A673 (cell line): ENCODE results near the gene CSTPP1. TPM values are rescaled to one million over a fixed set of nuclear protein-coding genes. Genes with fewer than 3 reads are reported as not detected.
A peak's percentile ranks its signal among the peaks of the same experiment; 100 is the strongest.

ENCODE experiments used
- BruUV-seq: library from RNA; stranded (reverse); fragments of 400-500 nt; replicated peaks from 2 replicates; lab custom pipeline; 2021; lab: Mats Ljungman, UMichigan
- CTCF ChIA-PET: fragments of 300-600 bp; sonication (Branson Sonifier 250); formaldehyde crosslinking; loops from one replicate; lab custom pipeline; 2022; ENCODE audit warnings: antibody characterized with exemption; lab: Charles Lee
- POLR2A ChIA-PET: fragments of 300-600 bp; sonication (Branson Sonifier 250); formaldehyde crosslinking; loops from one replicate; lab custom pipeline; 2022; ENCODE audit warnings: antibody characterized with exemption; ENCODE audit not compliant: low non-redundant PET; lab: Charles Lee
- DNase-seq: peaks from one replicate; pipeline ENCODE4 v3.0.0-alpha.2; 2015; ENCODE audit warnings: low spot score
- H3K27ac ChIP-seq: fragments of 200-600 bp; sonication (generic); 2 replicates; pipeline ENCODE4 v1.5.1; 2016; ENCODE audit warnings: mixed run types, low read depth, mild to moderate bottlenecking, mixed read lengths, antibody characterized with exemption, low read length; ENCODE audit not compliant: poor library complexity, severe bottlenecking
- H3K27me3 ChIP-seq: fragments of 200-600 bp; sonication (generic); replicated peaks from 2 replicates; pipeline ENCODE4 v1.6.1; 2017; ENCODE audit warnings: mixed run types, low read depth, mild to moderate bottlenecking, mixed read lengths, antibody characterized with exemption, low read length; ENCODE audit not compliant: insufficient read depth, poor library complexity
- H3K36me3 ChIP-seq: fragments of 200-600 bp; sonication (generic); 2 replicates; pipeline ENCODE4 v1.6.1; 2016; ENCODE audit warnings: mixed run types, mild to moderate bottlenecking, mixed read lengths, antibody characterized with exemption, low read length; ENCODE audit not compliant: insufficient read depth, poor library complexity, severe bottlenecking
- H3K4me1 ChIP-seq: fragments of 200-600 bp; sonication (generic); 2 replicates; pipeline ENCODE4 v1.6.1; 2017; ENCODE audit warnings: mixed run types, mild to moderate bottlenecking, mixed read lengths, antibody characterized with exemption, low read length; ENCODE audit not compliant: insufficient read depth, poor library complexity, severe bottlenecking
- H3K4me3 ChIP-seq: fragments of 200-600 bp; sonication (generic); 2 replicates; pipeline ENCODE4 v1.5.1; 2016; ENCODE audit warnings: low read depth, mixed run types, mild to moderate bottlenecking, mixed read lengths, low read length; ENCODE audit not compliant: poor library complexity, severe bottlenecking
- H3K9me3 ChIP-seq: fragments of 200-600 bp; sonication (generic); 2 replicates; pipeline ENCODE4 v1.6.1; 2016; ENCODE audit warnings: mixed run types, low read depth, mild to moderate bottlenecking, mixed read lengths, antibody characterized with exemption, low read length; ENCODE audit not compliant: poor library complexity, severe bottlenecking
- EZH2 ChIP-seq: fragments of 200-600 bp; sonication (generic); IDR thresholded peaks from 2 replicates; pipeline ENCODE4 v1.6.1; 2017; ENCODE audit warnings: borderline replicate concordance, low read depth, mild to moderate bottlenecking, mixed read lengths, antibody characterized with exemption, low read length; ENCODE audit not compliant: poor library complexity, severe bottlenecking
- intact Hi-C: fragments of 100-400 bp; cut with micrococcal nuclease; formaldehyde crosslinking; loops from one replicate; pipeline ENCODE4 v1.10.0; 2022; ENCODE audit not compliant: unreplicated experiment
- total RNA-seq: library from RNA; stranded (reverse); gene quantifications from 2 replicates; pipeline ENCODE4 v1.2.3, GENCODE V29; 2021
- TF ChIP-seq, protein P1 (sequence below): fragments of 300-800, 200-600 bp; sonication (generic); conservative IDR thresholded peaks from 2 replicates; pipeline ENCODE4 v1.5.1; 2017; ENCODE audit warnings: low read depth, mild to moderate bottlenecking, antibody characterized with exemption, low read length, moderate library complexity, mixed read lengths

CSTPP1 gene
- total RNA-seq, 1 experiment from 2014 or later: 79.3 TPM

DNA sequence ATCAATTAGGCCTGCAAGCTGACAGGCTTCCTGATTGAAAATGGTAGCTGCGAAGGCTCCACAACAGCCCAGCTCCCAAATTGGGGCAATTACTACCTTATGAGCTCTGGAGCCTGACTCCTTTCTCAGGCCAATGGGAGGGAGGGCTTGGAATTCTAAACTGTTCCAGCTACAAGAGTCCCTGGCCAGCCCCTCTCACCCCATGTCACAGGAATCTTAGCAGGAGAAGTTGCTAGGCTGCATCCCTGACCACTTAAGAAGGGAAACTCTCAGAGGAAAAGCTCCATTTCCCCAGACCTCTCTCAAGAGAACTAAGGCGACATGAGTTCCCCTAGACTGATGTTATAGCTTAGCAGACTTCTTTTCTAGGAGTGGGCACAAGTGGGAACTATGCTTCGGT lies 23.1 kb upstream of the CSTPP1 start:
- Histone ChIP-seq H3K4me3 (no peak overlapping the region), H3K9me3 (no peaks in the 10 kb centered on the region), H3K27ac (peak overlapping the region; percentile 49), H3K36me3 (no peaks in the 10 kb centered on the region), H3K27me3 (no peaks in the 10 kb centered on the region), H3K4me1 (peaks cover 42% of the 10 kb centered on the region)
- CTCF ChIA-PET: interaction anchor here (0.5 to 3.6 kb wide), 4 partner anchors 88 to 441 kb away, joined by 3 to 31 read pairs (median 4); no protein-coding TSS in a partner anchor
- DNase-seq: no peak
- POLR2A ChIA-PET: interaction anchor here (0.5 kb wide), 1 partner anchor 835 kb away, joined by 3 read pairs; no protein-coding TSS in a partner anchor
- TF ChIP-seq, protein P1, sequence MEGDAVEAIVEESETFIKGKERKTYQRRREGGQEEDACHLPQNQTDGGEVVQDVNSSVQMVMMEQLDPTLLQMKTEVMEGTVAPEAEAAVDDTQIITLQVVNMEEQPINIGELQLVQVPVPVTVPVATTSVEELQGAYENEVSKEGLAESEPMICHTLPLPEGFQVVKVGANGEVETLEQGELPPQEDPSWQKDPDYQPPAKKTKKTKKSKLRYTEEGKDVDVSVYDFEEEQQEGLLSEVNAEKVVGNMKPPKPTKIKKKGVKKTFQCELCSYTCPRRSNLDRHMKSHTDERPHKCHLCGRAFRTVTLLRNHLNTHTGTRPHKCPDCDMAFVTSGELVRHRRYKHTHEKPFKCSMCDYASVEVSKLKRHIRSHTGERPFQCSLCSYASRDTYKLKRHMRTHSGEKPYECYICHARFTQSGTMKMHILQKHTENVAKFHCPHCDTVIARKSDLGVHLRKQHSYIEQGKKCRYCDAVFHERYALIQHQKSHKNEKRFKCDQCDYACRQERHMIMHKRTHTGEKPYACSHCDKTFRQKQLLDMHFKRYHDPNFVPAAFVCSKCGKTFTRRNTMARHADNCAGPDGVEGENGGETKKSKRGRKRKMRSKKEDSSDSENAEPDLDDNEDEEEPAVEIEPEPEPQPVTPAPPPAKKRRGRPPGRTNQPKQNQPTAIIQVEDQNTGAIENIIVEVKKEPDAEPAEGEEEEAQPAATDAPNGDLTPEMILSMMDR: no peak
- TF ChIP-seq EZH2: no peak
- intact Hi-C loops: loop anchor here (2.0 kb wide), 1 partner anchor 67 kb away; the partner anchor contains the start of gene CKAP5
- no TSS peak for BruUV-seq

DNA sequence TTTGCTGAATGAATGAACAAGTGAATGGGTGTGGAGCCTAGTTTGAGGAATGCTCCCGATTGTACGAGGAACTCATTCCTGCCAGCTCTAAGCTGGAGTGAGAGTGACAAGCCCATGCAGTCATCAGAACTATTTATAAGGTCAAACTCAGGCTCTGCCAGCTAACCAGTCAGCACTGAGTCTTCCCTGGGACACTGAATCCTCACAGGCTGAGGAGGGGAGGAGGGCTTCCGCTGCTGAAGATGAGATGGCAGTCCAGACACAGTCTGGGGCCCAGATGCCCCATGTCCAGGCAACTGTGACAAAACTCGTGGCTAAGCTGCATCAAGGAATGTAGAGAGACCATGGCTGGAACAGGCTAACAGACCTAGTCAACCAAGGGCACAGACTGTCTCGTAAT lies 22.2 kb upstream of the CSTPP1 start:
- peak overlapping the region; percentile 1 for H3K27ac ChIP-seq
- no peak for DNase-seq
- intact Hi-C loops: no loop called here

DNA sequence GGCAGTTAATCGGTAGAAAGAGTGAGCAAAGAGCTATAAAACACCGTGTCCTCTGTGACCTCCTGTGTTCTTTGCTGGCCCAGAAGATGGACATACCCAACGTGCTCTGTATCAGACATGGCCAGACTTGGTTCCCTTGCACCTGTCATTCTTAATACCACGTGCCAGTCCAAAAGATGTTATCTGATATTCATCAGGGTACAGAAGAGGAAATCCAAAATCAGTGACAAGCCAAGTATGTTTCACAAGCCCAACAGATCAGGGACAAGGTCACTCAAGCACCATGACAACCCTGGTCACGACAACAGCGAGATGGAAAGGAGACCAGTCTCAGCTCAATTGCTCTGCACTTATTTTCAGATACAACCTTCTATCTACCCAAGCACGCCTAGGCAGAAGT lies 21.7 kb upstream of the CSTPP1 start:
- CTCF ChIA-PET: interaction anchor here (3.6 kb wide), 1 partner anchor 238 kb away, joined by 31 read pairs; no protein-coding TSS in a partner anchor
- H3K27me3 ChIP-seq: no peaks in the 10 kb centered on the region
- intact Hi-C loops: no loop called here
- H3K4me3 ChIP-seq: no peak overlapping the region
- peaks cover 54% of the 10 kb centered on the region for H3K4me1 ChIP-seq
- H3K27ac ChIP-seq: peak overlapping the region; percentile 1
- TF ChIP-seq, protein P1: no peak
- no peak for TF ChIP-seq EZH2
- H3K36me3 ChIP-seq: no peaks in the 10 kb centered on the region
- no TSS peak for BruUV-seq
- POLR2A ChIA-PET: no interaction called here
- H3K9me3 ChIP-seq: no peaks in the 10 kb centered on the region
- no peak for DNase-seq

More for the DNA sequence above, 22.2 kb upstream of the CSTPP1 start:
- CTCF ChIA-PET: interaction anchor here (3.6 kb wide), 1 partner anchor 239 kb away, joined by 31 read pairs; no protein-coding TSS in a partner anchor
- peaks cover 51% of the 10 kb centered on the region for H3K4me1 ChIP-seq
- TF ChIP-seq, protein P1: no peak
- TF ChIP-seq EZH2: no peak
- POLR2A ChIA-PET: no interaction called here
- no peaks in the 10 kb centered on the region for H3K27me3 ChIP-seq
- no TSS peak for BruUV-seq
- no peaks in the 10 kb centered on the region for H3K9me3 ChIP-seq
- no peak overlapping the region for H3K4me3 ChIP-seq
- no peaks in the 10 kb centered on the region for H3K36me3 ChIP-seq
